ENCODE measurements around the gene PIEZO2.

DNA sequence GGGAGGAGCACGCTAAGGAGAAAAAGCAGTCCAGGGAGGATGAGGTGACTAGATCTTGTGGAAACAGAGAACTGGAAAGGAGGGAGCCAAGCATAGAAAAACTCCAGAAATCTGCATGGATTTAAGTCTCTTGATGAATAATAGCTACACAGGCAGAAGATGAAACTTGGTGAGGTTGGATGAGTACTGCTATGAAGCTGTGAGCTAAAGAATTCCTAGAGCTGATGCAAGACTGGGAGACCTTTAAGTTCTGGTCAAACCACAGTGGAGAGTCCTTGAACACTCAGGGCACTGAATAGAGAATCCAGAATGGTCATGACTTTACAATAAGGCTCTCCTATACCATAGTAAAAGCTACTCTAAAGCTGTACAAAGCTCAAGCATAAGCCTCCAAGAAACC lies 18.4 kb upstream of the PIEZO2 start:
- TF ChIP-seq, protein P1, sequence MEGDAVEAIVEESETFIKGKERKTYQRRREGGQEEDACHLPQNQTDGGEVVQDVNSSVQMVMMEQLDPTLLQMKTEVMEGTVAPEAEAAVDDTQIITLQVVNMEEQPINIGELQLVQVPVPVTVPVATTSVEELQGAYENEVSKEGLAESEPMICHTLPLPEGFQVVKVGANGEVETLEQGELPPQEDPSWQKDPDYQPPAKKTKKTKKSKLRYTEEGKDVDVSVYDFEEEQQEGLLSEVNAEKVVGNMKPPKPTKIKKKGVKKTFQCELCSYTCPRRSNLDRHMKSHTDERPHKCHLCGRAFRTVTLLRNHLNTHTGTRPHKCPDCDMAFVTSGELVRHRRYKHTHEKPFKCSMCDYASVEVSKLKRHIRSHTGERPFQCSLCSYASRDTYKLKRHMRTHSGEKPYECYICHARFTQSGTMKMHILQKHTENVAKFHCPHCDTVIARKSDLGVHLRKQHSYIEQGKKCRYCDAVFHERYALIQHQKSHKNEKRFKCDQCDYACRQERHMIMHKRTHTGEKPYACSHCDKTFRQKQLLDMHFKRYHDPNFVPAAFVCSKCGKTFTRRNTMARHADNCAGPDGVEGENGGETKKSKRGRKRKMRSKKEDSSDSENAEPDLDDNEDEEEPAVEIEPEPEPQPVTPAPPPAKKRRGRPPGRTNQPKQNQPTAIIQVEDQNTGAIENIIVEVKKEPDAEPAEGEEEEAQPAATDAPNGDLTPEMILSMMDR (IDR thresholded peaks at IDR 0.05): no peak
- no peak for TF ChIP-seq POLR2A (IDR thresholded peaks at IDR 0.05)

All from heart left ventricle (tissue), 13 donors.